NCI-H2227 treated with DMSO at 0.1 percent for 48 hours (cell line): ENCODE measurements around the gene PTPRK.
"Not testable (repeated sequence)": the region's sequence is repeated elsewhere in the genome, so short reads cannot be mapped to it uniquely, and the experiment has no call there.

Experiments
- DNase-seq: peaks from one replicate; lab custom pipeline; 2025; lab: John Stamatoyannopoulos, UW

The PTPRK gene

GRCh38 chr6:127952176-127952575 lies 568.2 kb downstream of the PTPRK start:
- no peak for DNase-seq

GRCh38 chr6:127951172-127951917 lies 569.1 kb downstream of the PTPRK start:
- DNase-seq, result no peak

- DNase-seq, result no peak
Measured at GRCh38 chr6:127950566-127951145, 569.7 kb downstream of the PTPRK start.

GRCh38 chr6:127949251-127949650 lies 571.1 kb downstream of the PTPRK start:
- no peak for DNase-seq

- no peak for DNase-seq
Measured at GRCh38 chr6:127946388-127946787, 574.0 kb downstream of the PTPRK start.

- no peak for DNase-seq
Measured at GRCh38 chr6:127945434-127946097, 574.8 kb downstream of the PTPRK start.

- DNase-seq, result no peak
Measured at GRCh38 chr6:127941228-127941627, 579.2 kb downstream of the PTPRK start.

- no peak for DNase-seq
Measured at GRCh38 chr6:127939442-127940066, 580.8 kb downstream of the PTPRK start.

GRCh38 chr6:127938701-127939100 lies 581.7 kb downstream of the PTPRK start:
- no peak for DNase-seq

- no peak for DNase-seq
Measured at GRCh38 chr6:127937747-127938146, 582.7 kb downstream of the PTPRK start.

GRCh38 chr6:127937102-127937501 lies 583.3 kb downstream of the PTPRK start:
- no peak for DNase-seq

GRCh38 chr6:127934956-127935355 lies 585.4 kb downstream of the PTPRK start:
- no peak for DNase-seq

- no peak for DNase-seq
Measured at GRCh38 chr6:127933852-127934840, 586.3 kb downstream of the PTPRK start.

GRCh38 chr6:127933137-127933536 lies 587.3 kb downstream of the PTPRK start:
- DNase-seq, result no peak

- no peak for DNase-seq
Measured at GRCh38 chr6:127932708-127933107, 587.7 kb downstream of the PTPRK start.

GRCh38 chr6:127926441-127926840 lies 594.0 kb downstream of the PTPRK start:
- DNase-seq, result not testable (repeated sequence)

GRCh38 chr6:127924440-127924839 lies 596.0 kb downstream of the PTPRK start:
- DNase-seq, result no peak

- no peak for DNase-seq
Measured at GRCh38 chr6:127924031-127924430, 596.4 kb downstream of the PTPRK start.

GRCh38 chr6:127923135-127923534 lies 597.3 kb downstream of the PTPRK start:
- DNase-seq, result no peak

GRCh38 chr6:127921982-127922381 lies 598.4 kb downstream of the PTPRK start:
- DNase-seq, result no peak

GRCh38 chr6:127920804-127921203 lies 599.6 kb downstream of the PTPRK start:
- DNase-seq, result no peak
